Sigmoid colon (tissue), 3 donors: ENCODE measurements around the gene MND1.

Experiments used
- CTCF ChIP-seq, 4 experiments: fragments of 450-650 bp in 3 of 4; fragments of 200-600 bp in 1 of 4; IDR thresholded peaks; one replicate each; pipeline ENCODE4 v1.5.1; 2016 to 2019; ENCODE audit warnings: antibody characterized with exemption in 4 of 4, mild to moderate bottlenecking in 3 of 4, moderate library complexity in 2 of 4
- POLR2A ChIP-seq, 2 donors: fragments of 450-650 bp; IDR thresholded peaks; one replicate each; pipeline ENCODE4 v1.6.1; 2016; ENCODE audit warnings: antibody characterized with exemption in 2 of 2, mild to moderate bottlenecking in 2 of 2, moderate library complexity in 2 of 2

DNA sequence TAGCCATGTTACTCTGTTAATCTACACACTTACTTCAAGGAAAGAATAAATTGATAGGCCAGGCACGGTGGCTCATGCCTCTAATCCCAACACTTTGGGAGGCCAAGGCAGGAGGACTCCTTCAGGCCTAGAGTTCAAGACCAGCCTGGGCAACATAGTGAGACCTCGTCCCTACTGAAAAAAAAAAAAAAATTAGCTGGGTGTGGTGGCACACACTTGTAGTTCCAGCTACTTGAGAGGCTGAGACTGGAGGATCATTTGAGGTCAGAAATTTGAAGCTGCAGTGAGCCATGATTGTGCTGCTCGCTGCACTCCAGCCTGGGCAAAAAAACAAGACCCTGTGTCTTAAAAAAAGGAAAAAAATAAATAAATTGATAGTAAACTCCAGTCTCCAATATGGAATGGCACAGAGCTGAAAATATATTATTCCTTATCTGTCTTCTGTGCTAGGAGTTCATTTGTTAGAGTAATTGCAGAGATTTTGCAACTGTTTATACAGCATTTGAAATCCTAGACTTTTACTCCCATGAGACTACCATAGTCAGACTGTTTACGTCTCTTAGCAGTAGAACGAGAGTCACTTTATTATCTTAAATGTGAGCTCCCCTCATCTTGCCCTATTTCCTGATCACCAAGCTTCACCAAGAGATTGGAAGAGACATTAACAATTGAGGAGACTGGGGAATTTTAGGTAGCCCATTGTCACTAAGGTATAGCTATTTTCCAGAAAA is 102.9 kb downstream of the MND1 start:
- TF ChIP-seq CTCF (IDR thresholded peaks at IDR 0.05) (no peak), POLR2A (IDR thresholded peaks at IDR 0.05) (no peak)
